Activated effector memory CD4-positive, alpha-beta T cell treated with Interleukin-2 at 50 U/mL for 16 hours (primary cell): Measurements from ENCODE around the gene C1orf216.
"Not testable (repeated sequence)": the region's sequence is repeated elsewhere in the genome, so short reads cannot be mapped to it uniquely, and the experiment has no call there.

Experiments used
- DNase-seq: peaks from one replicate; pipeline ENCODE4 v3.0.0-alpha.2; 2020

Gene C1orf216

GRCh38 chr1:35706846-35707600, 11.7 kb downstream of the C1orf216 start:
- peak; percentile 15 for DNase-seq

DNA sequence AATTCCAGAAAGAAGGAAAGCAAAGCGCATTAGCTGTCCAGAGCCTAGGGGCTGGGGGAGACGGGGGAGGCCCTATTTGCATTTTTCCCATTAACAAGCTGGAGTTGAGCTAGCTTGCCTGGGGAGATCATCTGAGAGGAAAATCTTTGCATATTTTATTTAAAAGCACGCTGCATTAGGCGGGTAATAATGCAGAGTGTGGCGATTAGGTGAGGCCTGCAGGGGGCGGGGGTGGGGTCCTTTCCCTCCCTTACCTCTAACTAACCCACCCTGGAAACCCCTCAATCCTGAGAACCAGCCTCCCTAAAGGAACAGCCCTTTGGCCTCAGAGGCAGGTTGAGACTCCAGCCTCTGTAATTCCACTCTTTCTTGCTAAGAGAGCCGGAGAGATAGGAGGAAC, 16.2 kb downstream of the C1orf216 start:
- no peak for DNase-seq

- DNase-seq: not testable (repeated sequence)
These were observed 19.5 kb downstream of the C1orf216 start for GRCh38 chr1:35699152-35699551.

- no peak for DNase-seq
These were observed 26.4 kb downstream of the C1orf216 start for GRCh38 chr1:35692317-35692716.

DNA sequence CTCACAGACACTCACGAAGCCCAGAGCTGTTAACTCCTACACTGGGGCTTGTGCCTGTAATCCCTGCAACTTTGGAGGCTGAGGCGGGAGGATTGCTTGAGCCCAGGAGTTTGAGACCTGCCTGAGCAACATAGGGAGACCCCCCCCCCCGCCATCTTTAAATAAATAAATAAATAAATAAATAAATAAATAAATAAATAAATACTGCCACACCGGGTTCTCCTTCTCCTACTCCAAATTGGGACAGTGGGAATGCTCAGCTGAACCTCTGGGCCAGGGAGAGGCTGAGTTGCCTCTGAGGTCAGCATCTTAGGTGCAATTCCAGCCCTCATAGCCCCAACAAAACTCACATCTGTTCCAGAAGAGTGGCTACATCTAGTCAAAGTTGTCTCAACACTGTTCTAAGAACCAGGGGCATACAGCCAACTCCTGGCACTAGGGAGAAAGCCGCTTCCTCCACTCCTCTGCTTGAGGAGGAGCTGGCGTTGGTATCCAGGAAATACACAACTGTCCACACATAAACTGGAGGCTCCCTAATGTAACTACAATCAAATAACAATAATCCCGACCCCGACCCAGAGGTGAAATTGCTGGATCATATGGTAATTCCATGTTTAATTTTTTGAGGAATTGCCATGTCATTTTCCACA, 27.0 kb downstream of the C1orf216 start:
- no peak for DNase-seq

GRCh38 chr1:35691080-35691479, 27.6 kb downstream of the C1orf216 start:
- no peak for DNase-seq

DNA sequence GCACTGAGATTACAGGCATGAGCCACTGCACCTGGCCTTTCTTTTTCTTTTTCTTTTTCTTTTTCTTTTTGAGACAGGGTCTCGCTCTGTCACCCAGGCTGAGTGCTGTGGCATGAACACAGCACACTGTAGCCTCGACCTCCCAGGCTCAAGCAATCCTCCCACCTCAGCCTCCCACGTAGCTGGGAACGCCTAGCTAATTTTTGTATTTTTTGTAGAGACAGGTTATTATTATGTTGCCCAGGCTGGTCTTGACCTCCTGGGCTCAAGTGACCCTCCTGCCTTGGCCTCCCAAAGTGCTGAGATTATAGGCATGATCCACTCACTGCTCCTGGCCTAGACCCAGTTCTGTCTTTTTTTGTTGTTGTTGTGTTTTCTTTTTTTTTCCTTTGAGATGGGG, 28.6 kb downstream of the C1orf216 start:
- DNase-seq: not testable (repeated sequence)

- no peak for DNase-seq
These were observed 30.5 kb downstream of the C1orf216 start for GRCh38 chr1:35688161-35688560.

GRCh38 chr1:35683012-35683411, 35.7 kb downstream of the C1orf216 start:
- DNase-seq: no peak

DNA sequence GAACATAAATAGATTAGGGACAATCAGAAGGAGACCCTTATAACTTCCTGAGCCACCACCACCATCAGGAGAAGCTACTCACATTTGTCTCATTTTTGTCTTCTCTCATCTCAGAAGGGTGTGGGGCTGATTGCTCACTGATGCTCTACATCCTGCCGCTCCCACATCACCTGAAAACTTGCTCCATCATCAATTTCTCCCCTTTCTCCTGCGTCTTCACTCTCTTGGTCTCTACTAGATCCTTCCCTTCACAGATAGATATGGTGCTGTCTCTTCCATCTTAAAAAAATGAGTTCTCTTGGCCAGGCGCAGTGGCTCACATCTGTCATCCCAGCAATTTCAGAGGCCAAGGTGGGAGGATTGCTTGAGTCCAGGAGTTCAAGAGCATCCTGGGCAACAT, 38.4 kb downstream of the C1orf216 start:
- DNase-seq: no peak

GRCh38 chr1:35675773-35676172, 42.9 kb downstream of the C1orf216 start:
- DNase-seq: no peak

DNA sequence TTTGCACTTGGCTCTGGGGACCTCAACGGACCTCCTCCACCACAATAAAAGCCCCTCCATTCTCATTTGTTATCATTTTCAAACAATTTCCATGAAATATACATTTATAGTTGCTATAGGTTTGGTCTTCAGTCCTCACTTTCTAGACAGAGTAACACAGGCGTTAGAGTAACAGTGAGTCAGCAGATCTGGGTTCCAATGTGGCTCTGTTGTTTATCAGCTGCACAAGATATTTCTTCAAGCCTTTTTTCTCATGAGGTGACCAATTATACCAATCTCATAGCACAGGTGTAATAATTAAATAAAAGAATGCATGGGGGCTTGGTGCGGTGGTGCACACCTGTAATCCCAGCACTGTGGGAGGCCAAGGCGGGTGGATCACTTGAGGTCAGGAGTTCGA, 44.6 kb downstream of the C1orf216 start:
- no peak for DNase-seq

DNA sequence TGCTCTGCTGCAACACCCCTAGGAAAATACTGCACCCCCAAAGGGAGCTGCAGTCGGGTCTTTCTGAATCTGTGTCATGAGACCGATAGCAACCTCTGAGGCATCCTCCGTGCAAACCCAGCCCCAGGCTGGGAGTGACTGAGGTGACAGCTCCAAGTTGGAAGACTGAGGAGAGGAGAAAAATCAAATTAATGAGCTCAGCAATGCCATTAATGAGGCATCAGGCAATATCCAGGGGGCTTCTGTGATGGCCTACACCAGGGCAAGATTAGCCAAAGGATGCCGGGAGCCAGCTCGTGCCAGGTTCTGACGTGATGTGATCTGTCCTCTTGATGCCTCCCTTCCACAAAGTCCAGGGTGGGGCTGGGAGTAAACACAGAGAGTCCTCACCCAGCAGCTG, 46.6 kb downstream of the C1orf216 start:
- DNase-seq: no peak

GRCh38 chr1:35668506-35668905, 50.2 kb downstream of the C1orf216 start:
- DNase-seq: no peak

DNA sequence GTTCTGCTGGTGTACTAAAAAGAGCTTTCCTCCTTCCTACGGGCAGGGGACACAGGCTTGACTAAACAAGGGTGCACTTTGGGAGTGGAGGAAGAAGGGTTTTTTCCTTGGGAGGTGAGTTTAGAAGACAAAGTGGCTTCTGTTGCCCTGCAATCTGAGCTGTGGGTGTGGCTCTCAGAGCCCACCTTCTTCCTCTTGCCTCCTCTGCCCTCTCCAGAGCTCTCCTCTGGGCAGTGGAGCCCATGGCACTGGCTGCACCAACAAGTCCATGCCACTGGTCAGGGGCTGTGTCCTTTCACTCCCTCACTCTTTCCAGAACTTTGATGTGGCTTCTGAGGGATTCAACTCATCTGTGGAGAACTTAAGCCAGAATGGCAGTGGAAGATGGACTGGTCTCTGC, 51.8 kb downstream of the C1orf216 start:
- DNase-seq: no peak

DNA sequence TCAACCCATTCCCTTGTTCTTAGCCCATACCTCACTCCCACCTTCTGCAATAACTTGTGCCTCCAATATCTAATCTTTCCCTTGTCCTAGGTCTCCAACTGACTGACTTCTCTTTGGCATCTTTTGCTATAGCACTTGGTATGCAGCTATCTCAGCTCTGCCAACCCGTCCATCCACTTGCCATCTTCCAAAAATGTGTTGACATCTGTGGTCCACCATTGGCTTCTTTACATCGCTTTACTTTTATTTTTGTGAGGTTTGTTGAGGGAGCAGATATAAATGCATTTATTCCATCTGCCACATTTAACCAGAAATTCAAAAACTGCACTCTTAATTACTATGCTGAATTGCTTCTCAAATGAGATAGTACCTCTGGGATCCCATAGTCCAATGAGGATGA, 52.5 kb downstream of the C1orf216 start:
- no peak for DNase-seq
